Skeletal muscle tissue (tissue), 4 donors: ENCODE measurements around the gene SPRY1. TPM values are rescaled to one million over a fixed set of nuclear protein-coding genes. Genes with fewer than 3 reads are reported as not detected.

Experiments
- H3K27ac ChIP-seq: one replicate; pipeline ENCODE4 v1.7.0; 2013; ENCODE audit warnings: mild to moderate bottlenecking, low read depth, low read length, inconsistent platforms
- H3K27me3 ChIP-seq, 3 donors: one replicate each; pipeline ENCODE4 v1.7.0; 2013; ENCODE audit warnings: low read length in 3 of 3; ENCODE audit not compliant: control insufficient read depth in 3 of 3, insufficient read depth in 3 of 3
- H3K36me3 ChIP-seq, 3 donors: one replicate each; pipeline ENCODE4 v1.7.0; 2013; ENCODE audit warnings: low read length in 3 of 3; ENCODE audit not compliant: control insufficient read depth in 3 of 3, insufficient read depth in 3 of 3
- H3K4me1 ChIP-seq, 3 donors: one replicate each; pipeline ENCODE4 v1.7.0; 2013; ENCODE audit warnings: low read length in 3 of 3, mild to moderate bottlenecking in 3 of 3; ENCODE audit not compliant: control insufficient read depth in 3 of 3, insufficient read depth in 3 of 3
- H3K4me3 ChIP-seq, 3 donors: one replicate each; pipeline ENCODE4 v1.7.0; 2013; ENCODE audit warnings: low read length in 3 of 3
- H3K9ac ChIP-seq, 3 donors: one replicate each; pipeline ENCODE4 v1.7.0; 2013; ENCODE audit warnings: low read length in 3 of 3, mild to moderate bottlenecking in 3 of 3, moderate library complexity in 2 of 3, low read depth in 1 of 3
- H3K9me3 ChIP-seq, 3 donors: one replicate each; pipeline ENCODE4 v1.7.0; 2013; ENCODE audit warnings: low read length in 3 of 3; ENCODE audit not compliant: control insufficient read depth in 3 of 3
- total RNA-seq: library from RNA; depleted of rRNA; stranded (reverse); fragments of >200 nt; gene quantifications from one replicate; pipeline ENCODE4 v1.2.3, GENCODE V29; 2014
- donor health status: Osteomylitis.

Gene SPRY1
- total RNA-seq, 1 donor from 2014 or later = 77.8 TPM

DNA sequence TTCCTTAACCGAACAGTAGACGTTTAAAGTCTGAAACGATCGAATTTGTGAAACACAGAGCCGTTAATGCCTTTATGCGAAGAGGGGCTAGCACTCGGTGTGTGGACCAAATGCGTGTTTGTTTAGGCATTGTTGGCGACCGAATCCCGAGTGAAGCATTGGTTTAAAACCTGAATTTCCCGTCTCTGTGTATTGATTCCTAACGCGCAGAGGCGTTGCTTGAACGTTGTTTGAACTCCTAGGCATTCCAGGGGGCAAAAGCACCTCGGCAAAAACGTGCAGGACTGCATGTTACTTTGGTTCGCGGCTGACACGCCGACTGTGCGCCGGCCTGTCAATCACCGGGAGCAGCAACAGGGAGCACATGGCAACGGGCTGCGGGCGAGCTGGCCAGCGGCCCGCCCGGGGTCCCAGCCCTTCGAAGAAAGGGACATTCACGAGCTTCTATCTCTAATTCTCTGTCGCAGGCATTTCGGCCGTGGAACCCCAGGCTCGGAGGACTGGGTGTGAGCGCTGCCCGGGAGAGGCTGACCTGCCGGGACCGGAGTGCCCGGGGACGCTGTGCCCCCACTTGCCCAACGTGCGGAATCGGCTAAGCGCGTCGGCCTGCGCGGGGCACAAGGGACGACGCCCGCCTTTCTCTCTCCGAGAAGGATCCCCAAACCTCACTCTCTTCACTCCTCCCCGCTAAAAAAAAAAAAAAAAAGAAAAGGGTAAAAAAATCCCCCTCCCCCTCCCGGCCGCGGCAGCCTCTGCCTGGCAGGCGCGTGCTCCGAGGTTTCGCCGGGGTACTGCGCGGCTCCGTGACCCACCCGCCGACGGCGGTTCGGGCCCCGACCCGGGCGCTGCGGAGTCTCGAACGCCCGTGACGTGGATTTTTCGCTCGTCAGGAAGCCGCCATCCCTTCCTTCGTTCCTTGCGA lies 810 bp downstream of the SPRY1 start:
- Histone ChIP-seq H3K36me3 (peaks cover 6 to 18% (median 7%) of the 10 kb centered on the region in 3 donors), H3K9ac (peak overlapping the region; percentile 86 to 96 (median 91)), H3K27ac (peak overlapping the region; percentile 96), H3K4me3 (peak overlapping the region; percentile 81 to 98 (median 88)), H3K27me3 (no peaks in the 10 kb centered on the region), H3K4me1 (peaks cover 12 to 16% (median 14%) of the 10 kb centered on the region in 3 donors), H3K9me3 (no peaks in the 10 kb centered on the region)

DNA sequence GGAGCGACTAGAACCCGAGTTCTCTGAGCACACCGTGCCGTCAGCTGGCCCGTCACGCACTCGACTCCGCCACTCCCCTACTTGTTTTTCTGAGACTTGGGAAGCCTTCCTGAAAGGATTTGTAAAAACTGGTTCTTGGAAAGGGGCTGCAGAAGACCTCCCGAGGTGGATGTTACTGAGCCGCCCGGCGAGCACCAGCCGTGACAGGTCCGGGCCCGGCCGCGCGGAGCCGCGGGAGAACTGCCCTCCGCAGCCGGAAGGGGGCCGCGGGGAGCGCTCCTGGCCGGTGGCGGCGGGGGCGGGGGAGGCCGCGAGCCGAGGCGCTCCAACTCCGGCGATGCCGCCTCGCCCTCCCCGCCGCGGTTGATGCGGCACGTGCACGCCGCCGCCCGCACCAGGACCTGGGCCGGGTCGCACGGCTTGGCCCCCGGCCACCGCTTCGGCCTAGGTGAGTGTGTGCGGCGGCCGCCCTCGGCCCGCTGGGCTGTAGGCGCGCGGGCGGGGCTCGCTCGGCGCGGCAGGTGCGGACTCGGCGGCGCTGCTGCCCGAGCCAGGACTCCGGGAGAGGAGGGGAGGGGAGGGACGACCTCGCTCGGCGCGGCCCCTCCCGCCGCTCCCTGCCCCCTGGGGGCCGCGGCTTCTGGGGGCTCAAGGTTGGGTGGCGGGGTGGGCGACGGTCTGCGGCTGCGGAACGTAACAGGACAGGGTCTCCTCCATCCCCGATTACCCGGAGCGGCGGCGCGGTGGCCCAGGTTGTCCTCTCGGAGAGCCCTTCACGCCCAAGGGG lies 1.7 kb downstream of the SPRY1 start:
- peak overlapping the region; percentile 81 to 98 (median 88) for H3K4me3 ChIP-seq
- peak overlapping the region; percentile 86 to 96 (median 95) for H3K9ac ChIP-seq
- peaks cover 20 to 24% (median 22%) of the 10 kb centered on the region in 3 donors for H3K4me1 ChIP-seq
- H3K27ac ChIP-seq = peak overlapping the region; percentile 96
- H3K9me3 ChIP-seq = no peaks in the 10 kb centered on the region
- peaks cover 8 to 20% (median 15%) of the 10 kb centered on the region in 3 donors for H3K36me3 ChIP-seq
- no peaks in the 10 kb centered on the region for H3K27me3 ChIP-seq

DNA sequence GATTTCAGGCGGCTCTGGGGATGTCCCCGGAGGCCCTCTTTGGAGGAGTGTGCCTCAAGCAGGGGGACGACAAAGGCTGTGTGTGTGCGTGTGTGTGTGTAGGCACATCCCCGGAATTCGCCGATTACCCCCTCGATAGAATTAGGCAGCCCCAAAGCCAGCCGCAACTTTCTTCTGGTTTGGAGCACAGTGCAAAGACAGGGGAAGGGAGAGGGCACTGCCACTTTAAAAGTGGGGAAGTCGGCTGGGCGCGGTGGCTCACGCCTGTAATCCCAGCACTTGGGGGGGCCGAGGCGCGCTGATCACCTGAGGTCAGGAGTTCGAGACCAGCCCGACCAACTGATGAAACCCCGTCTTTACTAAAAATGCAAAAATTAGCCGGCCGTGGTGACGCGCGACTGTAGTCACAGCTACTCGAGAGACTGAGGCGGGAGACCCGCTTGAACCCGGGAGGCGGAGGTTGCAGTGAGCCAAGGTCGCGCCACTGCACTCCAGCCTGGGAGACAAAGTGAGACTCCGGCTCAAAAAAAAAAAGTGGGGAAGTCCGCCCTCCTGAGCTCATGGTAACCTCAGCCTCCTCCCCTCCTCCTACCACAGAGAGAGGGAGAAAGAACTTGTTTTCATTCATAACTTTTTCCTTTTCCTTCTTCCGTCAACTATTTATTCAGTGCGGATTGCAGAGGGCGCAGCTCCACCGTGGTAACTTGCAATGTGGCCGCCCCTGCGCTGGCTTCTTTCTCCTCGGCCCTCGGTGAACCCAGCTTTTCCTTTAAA lies 2.4 kb downstream of the SPRY1 start:
- Histone ChIP-seq H3K4me3 (peak overlapping the region; percentile 81 to 90 (median 88)), H3K9me3 (no peaks in the 10 kb centered on the region), H3K4me1 (peaks cover 22 to 28% (median 28%) of the 10 kb centered on the region in 3 donors), H3K9ac (peak overlapping the region; percentile 86 to 96 (median 95)), H3K36me3 (peaks cover 9 to 20% (median 20%) of the 10 kb centered on the region in 3 donors), H3K27me3 (no peaks in the 10 kb centered on the region), H3K27ac (peak overlapping the region; percentile 96)

DNA sequence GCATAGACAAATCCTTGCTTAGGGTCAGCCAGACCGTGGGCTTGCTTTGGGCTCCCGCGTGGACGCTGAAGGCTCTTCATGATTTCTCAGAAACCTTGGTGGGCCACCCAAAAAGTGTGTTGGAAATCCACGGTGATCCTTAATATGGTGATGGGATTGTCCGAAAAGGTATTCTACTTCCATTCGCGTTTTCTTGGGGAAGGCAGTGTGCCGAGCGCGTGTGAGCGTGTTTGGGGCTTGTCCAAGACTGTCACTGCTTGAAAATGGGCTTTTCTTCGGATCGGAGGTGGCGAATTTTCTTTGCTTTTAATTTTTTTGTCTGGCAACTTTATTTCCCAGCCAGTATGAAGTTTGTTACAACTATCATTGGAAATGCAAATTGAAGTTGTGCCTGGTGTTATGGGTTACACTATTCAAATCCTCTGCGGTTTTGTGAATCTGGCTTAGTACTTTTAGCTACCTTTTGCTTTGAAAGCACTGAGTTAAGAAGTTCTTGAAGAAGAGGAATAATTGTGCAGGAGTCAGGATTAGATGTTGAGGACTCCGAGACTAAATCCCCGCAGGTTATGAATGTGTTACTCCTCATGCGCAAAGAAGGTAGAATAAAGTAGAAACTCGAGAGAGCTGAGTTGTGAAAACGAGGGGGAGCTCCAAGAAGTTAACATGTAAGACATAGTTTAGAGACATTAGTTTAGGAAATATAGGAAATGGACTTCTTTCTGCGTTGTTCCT lies 3.2 kb downstream of the SPRY1 start:
- H3K9ac ChIP-seq = peak overlapping the region; percentile 86 to 96 (median 95)
- peak overlapping the region; percentile 96 for H3K27ac ChIP-seq
- no peaks in the 10 kb centered on the region for H3K27me3 ChIP-seq
- peaks cover 9 to 20% (median 20%) of the 10 kb centered on the region in 3 donors for H3K36me3 ChIP-seq
- H3K4me3 ChIP-seq = peak overlapping the region; percentile 81 to 90 (median 88)
- H3K4me1 ChIP-seq = peaks cover 22 to 32% (median 31%) of the 10 kb centered on the region in 3 donors
- H3K9me3 ChIP-seq = no peaks in the 10 kb centered on the region

DNA sequence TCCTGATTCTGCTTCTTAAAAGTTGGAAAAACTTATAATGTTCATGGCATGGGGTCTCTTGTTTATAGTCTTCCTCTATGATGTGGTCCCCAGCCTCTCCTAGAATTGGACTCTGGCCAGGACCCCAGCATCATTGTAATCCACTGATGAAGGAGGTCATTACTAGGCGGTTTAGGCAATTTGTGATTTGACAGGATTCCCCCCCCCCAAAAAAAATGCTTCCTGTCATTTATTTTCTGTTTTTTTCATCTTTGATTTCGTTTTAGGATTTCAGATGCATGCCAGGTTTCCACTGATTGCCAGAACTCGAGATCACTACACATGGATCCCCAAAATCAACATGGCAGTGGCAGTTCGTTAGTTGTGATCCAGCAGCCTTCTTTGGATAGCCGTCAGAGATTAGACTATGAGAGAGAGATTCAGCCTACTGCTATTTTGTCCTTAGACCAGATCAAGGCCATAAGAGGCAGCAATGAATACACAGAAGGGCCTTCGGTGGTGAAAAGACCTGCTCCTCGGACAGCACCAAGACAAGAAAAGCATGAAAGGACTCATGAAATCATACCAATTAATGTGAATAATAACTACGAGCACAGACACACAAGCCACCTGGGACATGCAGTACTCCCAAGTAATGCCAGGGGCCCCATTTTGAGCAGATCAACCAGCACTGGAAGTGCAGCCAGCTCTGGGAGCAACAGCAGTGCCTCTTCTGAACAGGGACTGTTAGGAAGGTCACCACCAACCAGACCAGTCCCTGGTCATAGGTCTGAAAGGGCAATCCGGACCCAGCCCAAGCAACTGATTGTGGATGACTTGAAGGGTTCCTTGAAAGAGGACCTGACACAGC lies 4.9 kb downstream of the SPRY1 start:
- Histone ChIP-seq H3K9me3 (no peaks in the 10 kb centered on the region), H3K27me3 (no peaks in the 10 kb centered on the region), H3K27ac (peak overlapping the region; percentile 96), H3K36me3 (peaks cover 9 to 20% (median 20%) of the 10 kb centered on the region in 3 donors), H3K9ac (peak overlapping the region; percentile 86 to 96 (median 95)), H3K4me1 (peaks cover 25 to 45% (median 31%) of the 10 kb centered on the region in 3 donors), H3K4me3 (peak overlapping the region; percentile 67 to 90 (median 88))

DNA sequence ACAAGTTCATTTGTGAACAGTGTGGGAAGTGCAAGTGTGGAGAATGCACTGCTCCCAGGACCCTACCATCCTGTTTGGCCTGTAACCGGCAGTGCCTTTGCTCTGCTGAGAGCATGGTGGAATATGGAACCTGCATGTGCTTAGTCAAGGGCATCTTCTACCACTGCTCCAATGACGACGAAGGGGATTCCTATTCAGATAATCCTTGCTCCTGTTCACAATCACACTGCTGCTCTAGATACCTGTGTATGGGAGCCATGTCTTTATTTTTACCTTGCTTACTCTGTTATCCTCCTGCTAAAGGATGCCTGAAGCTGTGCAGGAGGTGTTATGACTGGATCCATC lies 5.5 kb downstream of the SPRY1 start:
- Histone ChIP-seq H3K4me3 (peak overlapping the region; percentile 67 to 90 (median 88)), H3K9me3 (no peaks in the 10 kb centered on the region), H3K27me3 (no peaks in the 10 kb centered on the region), H3K9ac (peak overlapping the region in 2 of 3 donors; percentile 60 to 86), H3K4me1 (peaks cover 30 to 50% (median 36%) of the 10 kb centered on the region in 3 donors), H3K36me3 (peaks cover 9 to 20% (median 20%) of the 10 kb centered on the region in 3 donors), H3K27ac (peak overlapping the region; percentile 96)

DNA sequence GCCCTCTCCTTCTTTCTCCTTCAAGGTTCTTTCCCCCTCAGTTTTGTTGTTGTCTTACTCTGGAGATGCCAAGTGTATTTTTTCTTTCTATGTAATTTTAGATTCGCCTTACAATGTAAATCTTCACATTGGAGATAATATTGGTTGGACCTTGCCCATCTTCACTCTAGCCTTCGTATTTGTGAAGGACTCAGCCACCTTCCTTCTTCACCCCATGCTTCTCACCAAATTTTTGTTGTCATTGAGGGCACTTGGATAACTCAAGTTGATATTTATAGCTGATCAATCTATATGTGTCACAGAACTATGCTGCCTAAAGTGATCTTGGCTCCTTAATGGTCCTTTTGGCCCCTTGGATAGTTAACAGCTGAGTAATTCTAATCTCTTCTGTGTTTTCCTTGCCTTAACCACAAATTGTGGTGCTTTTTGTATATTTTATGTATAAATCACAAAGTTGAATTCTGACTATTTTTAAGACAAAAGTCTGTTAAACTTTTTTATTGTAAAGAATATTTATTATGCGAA lies 6.5 kb downstream of the SPRY1 start:
- H3K4me3 ChIP-seq = peak overlapping the region; percentile 27 to 90 (median 67)
- H3K36me3 ChIP-seq = peaks cover 9 to 20% (median 14%) of the 10 kb centered on the region in 3 donors
- H3K9ac ChIP-seq = peak overlapping the region in 2 of 3 donors; percentile 42 to 67
- no peaks in the 10 kb centered on the region for H3K9me3 ChIP-seq
- H3K4me1 ChIP-seq = peaks cover 35 to 54% (median 41%) of the 10 kb centered on the region in 3 donors
- H3K27ac ChIP-seq = peak overlapping the region; percentile 96
- H3K27me3 ChIP-seq = no peaks in the 10 kb centered on the region

DNA sequence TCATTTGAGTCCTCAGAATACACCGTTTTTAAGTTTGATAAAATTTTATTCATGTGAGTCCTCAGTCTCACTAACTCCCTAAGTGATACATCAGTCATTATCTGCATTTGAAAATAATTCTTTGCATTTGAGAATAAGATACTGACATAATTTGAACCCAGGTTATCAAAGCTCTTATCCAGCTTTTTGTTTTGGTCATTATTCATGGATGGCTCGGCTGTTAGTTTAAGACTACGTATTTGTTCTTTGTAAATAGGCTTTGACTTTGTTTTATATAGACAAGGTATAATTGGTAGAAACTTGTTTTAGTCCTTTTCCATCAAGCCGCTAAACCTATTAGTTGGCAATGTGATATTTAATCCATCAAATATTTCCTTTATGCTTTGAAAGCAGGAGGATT lies 7.9 kb downstream of the SPRY1 start:
- peaks cover 9 to 20% (median 12%) of the 10 kb centered on the region in 3 donors for H3K36me3 ChIP-seq
- peaks cover 38 to 68% (median 50%) of the 10 kb centered on the region in 3 donors for H3K4me1 ChIP-seq
- no peaks in the 10 kb centered on the region for H3K9me3 ChIP-seq
- peak overlapping the region; percentile 9 to 90 (median 29) for H3K4me3 ChIP-seq
- H3K27me3 ChIP-seq = no peaks in the 10 kb centered on the region
- peak overlapping the region; percentile 5 to 67 (median 40) for H3K9ac ChIP-seq
- H3K27ac ChIP-seq = peak overlapping the region; percentile 74
